Right atrium auricular region (tissue), 2 donors: ENCODE results near the gene ZNF219. TPM values are rescaled to one million over a fixed set of nuclear protein-coding genes. Genes with fewer than 3 reads are reported as not detected.
A peak's percentile ranks its signal among the peaks of the same experiment; 100 is the strongest.

ENCODE experiments used
- DNase-seq: peaks from one replicate; pipeline ENCODE4 v3.0.0-alpha.2; 2019; ENCODE audit warnings: low spot score
- H3K27ac ChIP-seq, 2 donors: fragments of 200-600 bp; sonication (generic); 1 replicate in 1 of 2; 2 replicates in 1 of 2; pipeline ENCODE4 v1.5.1; 2016 to 2019
- H3K27me3 ChIP-seq, 2 donors: fragments of 200-600 bp; sonication (generic); one replicate each; pipeline versions ENCODE4 v1.5.1 to v1.6.0; 2017 to 2019
- H3K36me3 ChIP-seq: fragments of 200-600 bp; sonication (generic); one replicate; pipeline ENCODE4 v1.5.1; 2016
- H3K4me1 ChIP-seq, 2 donors: fragments of 200-600 bp; sonication (generic); one replicate each; pipeline versions ENCODE4 v1.5.1 to v1.6.0; 2017 to 2019
- H3K4me3 ChIP-seq, 2 donors: fragments of 200-600 bp; sonication (generic); 1 replicate in 1 of 2; 2 replicates in 1 of 2; pipeline ENCODE4 v1.5.1; 2017 to 2019; ENCODE audit warnings: mild to moderate bottlenecking in 1 of 2, moderate library complexity in 1 of 2
- H3K9me3 ChIP-seq, 2 donors: fragments of 200-600 bp; sonication (generic); one replicate each; pipeline ENCODE4 v1.5.1; 2019
- total RNA-seq, 2 donors: library from RNA; depleted of rRNA; stranded (reverse); fragments of >200 nt; gene quantifications; one replicate each; pipeline ENCODE4 v1.1.0, GENCODE V29; 2016
- TF ChIP-seq, protein P1 (sequence below), 2 donors: fragments of 200-600 bp; sonication (generic); IDR thresholded peaks; one replicate each; pipeline ENCODE4 v1.5.1; 2019; ENCODE audit warnings: antibody characterized with exemption in 2 of 2

Gene ZNF219
- total RNA-seq, 2 donors from 2014 or later: 49.7 to 66.6 TPM

- Histone ChIP-seq H3K27me3 (no peaks in the 10 kb centered on the region), H3K4me1 (peaks cover 0 to 28% of the 10 kb centered on the region in 2 donors), H3K36me3 (no peaks in the 10 kb centered on the region), H3K9me3 (no peaks in the 10 kb centered on the region), H3K27ac (no peak overlapping the region), H3K4me3 (no peak overlapping the region)
- TF ChIP-seq, protein P1, sequence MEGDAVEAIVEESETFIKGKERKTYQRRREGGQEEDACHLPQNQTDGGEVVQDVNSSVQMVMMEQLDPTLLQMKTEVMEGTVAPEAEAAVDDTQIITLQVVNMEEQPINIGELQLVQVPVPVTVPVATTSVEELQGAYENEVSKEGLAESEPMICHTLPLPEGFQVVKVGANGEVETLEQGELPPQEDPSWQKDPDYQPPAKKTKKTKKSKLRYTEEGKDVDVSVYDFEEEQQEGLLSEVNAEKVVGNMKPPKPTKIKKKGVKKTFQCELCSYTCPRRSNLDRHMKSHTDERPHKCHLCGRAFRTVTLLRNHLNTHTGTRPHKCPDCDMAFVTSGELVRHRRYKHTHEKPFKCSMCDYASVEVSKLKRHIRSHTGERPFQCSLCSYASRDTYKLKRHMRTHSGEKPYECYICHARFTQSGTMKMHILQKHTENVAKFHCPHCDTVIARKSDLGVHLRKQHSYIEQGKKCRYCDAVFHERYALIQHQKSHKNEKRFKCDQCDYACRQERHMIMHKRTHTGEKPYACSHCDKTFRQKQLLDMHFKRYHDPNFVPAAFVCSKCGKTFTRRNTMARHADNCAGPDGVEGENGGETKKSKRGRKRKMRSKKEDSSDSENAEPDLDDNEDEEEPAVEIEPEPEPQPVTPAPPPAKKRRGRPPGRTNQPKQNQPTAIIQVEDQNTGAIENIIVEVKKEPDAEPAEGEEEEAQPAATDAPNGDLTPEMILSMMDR (IDR thresholded peaks at IDR 0.05): no peak
- DNase-seq: no peak
Measured at GRCh38 chr14:21109377-21110138, 11.1 kb upstream of the ZNF219 start.

- TF ChIP-seq, protein P1 (IDR thresholded peaks at IDR 0.05): no peak
- Histone ChIP-seq H3K27me3 (no peaks in the 10 kb centered on the region), H3K4me3 (no peak overlapping the region), H3K36me3 (no peaks in the 10 kb centered on the region), H3K27ac (no peak overlapping the region), H3K4me1 (peaks cover 0 to 33% of the 10 kb centered on the region in 2 donors), H3K9me3 (no peaks in the 10 kb centered on the region)
- no peak for DNase-seq
Measured at GRCh38 chr14:21108791-21109190, 10.3 kb upstream of the ZNF219 start.

DNA sequence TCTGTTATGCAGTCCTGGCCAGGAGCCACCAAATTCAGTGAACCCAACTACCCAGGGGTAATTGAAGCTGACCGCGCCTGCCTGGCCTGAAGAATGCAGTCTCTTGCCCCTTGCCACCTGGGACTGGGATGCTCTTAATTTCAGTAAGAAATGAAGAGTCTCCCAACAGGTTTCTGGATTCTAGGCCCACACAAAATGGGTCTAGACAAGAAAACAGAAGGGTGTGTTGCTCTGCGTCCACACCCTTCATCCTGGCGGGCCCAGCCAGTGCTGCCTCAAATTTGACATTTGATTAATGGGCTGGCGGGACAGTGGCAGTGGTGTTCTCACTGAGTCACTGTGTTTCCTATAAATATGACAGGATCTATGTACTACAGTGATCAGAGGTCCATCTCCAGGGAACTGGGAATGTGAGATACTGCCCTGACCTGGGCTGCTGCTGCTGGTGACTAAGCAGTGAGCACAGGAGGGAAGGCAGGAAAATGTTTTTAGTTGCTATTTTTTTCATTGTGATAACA lies 8.9 kb upstream of the ZNF219 start:
- TF ChIP-seq, protein P1 (IDR thresholded peaks at IDR 0.05): no peak
- Histone ChIP-seq H3K4me1 (peaks cover 0 to 45% of the 10 kb centered on the region in 2 donors), H3K9me3 (no peaks in the 10 kb centered on the region), H3K27ac (peak overlapping the region; percentile 36 to 99), H3K27me3 (no peaks in the 10 kb centered on the region), H3K36me3 (no peaks in the 10 kb centered on the region), H3K4me3 (no peak overlapping the region)
- no peak for DNase-seq

DNA sequence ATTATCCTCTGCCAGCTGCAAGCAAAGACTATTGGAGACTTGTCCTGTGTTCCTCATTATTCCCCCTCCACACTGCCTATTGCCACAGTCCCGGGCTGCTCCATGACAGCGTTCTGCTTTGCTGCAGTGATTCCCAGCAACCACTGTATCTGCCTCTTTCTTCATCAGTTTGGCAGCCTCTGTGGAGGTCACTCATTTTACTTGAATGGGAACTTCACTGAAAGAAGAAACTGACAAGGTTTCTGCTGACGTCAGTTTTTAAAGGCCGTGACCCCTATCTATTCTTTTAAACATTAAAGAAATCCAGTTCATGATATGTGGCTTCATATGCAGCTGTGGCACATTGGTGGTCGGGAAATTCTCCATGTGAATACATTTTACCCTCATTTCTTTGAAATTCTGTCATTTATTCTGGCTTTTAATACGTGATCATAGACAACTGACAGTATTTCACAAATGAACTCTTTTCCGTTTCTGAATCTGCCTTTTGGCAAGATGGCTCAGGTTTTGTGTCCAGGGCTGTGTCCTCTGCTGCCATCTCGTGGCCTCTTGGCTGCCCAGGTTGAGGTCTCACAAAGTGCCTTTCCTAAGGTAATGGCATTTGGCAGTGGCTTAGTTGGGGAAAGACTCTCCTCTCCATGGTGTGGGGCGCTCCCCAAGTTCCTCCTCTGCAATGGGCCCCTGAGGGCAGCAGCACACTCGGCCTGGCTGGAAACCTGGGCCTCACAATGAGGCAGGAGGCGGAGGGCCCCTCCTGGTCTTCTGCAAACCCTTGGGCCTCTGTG lies 8.2 kb upstream of the ZNF219 start:
- peak; percentile 84 for DNase-seq
- peak overlapping the region in 1 of 2 donors; percentile 6 for H3K4me3 ChIP-seq
- TF ChIP-seq, protein P1 (IDR thresholded peaks at IDR 0.05): peak; percentile 69 to 94
- H3K36me3 ChIP-seq: no peaks in the 10 kb centered on the region
- H3K4me1 ChIP-seq: peaks cover 0 to 45% of the 10 kb centered on the region in 2 donors
- H3K9me3 ChIP-seq: no peaks in the 10 kb centered on the region
- no peaks in the 10 kb centered on the region for H3K27me3 ChIP-seq
- peak overlapping the region; percentile 36 to 99 for H3K27ac ChIP-seq

DNA sequence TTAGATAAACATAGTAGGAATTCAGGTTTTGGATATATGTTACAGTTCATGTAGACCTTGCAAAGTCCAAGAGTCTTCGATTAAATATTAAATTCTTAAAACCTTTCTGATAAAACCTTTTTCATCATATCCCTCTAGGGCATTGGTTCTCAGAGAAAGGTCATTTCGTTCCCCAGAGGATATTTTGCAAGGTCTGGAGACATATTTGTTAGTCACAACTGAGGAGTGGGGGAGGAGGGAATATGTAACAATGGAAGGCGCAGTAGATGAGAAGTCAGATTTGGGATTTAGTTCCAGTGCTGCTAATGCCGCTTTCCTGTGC lies 7.7 kb upstream of the ZNF219 start:
- no peaks in the 10 kb centered on the region for H3K36me3 ChIP-seq
- H3K27ac ChIP-seq: peak overlapping the region in 1 of 2 donors; percentile 99
- TF ChIP-seq, protein P1 (IDR thresholded peaks at IDR 0.05): no peak
- peaks cover 0 to 45% of the 10 kb centered on the region in 2 donors for H3K4me1 ChIP-seq
- H3K27me3 ChIP-seq: no peaks in the 10 kb centered on the region
- H3K4me3 ChIP-seq: peak overlapping the region in 1 of 2 donors; percentile 6
- no peaks in the 10 kb centered on the region for H3K9me3 ChIP-seq
- no peak for DNase-seq
